IMR-90 (cell line): Measurements from ENCODE around the gene EFHC1. TPM values are rescaled to one million over a fixed set of nuclear protein-coding genes. Genes with fewer than 3 reads are reported as not detected.
A peak's percentile ranks its signal among the peaks of the same experiment; 100 is the strongest.

ENCODE experiments used
- ATAC-seq: fragments of 200-7000 bp; cut with Tn5 transposase; 2 replicates; pipeline ENCODE4 v1.9.1; 2020; ENCODE audit warnings: low read depth, mild to moderate bottlenecking, moderate library complexity
- BruUV-seq: library from RNA; stranded (reverse); fragments of 400-500 nt; replicated peaks from 2 replicates; lab custom pipeline; 2021; lab: Mats Ljungman, UMichigan
- CTCF ChIA-PET: fragments of 300-600 bp; formaldehyde crosslinking; extraction: SDS; loops from one replicate; lab custom pipeline; 2021; ENCODE audit warnings: antibody characterized with exemption; lab: Yijun Ruan, JAX
- POLR2A ChIA-PET: fragments of 300-600 bp; sonication (Branson Sonifier 250); formaldehyde crosslinking; loops from one replicate; lab custom pipeline; 2022; ENCODE audit warnings: antibody characterized with exemption; ENCODE audit not compliant: unreplicated experiment; lab: Charles Lee
- DNase-seq: peaks from one replicate; pipeline ENCODE4 v3.0.0; 2013
- H2AFZ ChIP-seq: replicated peaks from 2 replicates; pipeline ENCODE3; 2013; ENCODE audit warnings: low read length, mild to moderate bottlenecking; ENCODE audit not compliant: poor library complexity
- H2AK5ac ChIP-seq: 2 replicates; pipeline ENCODE4 v1.6.1; 2013; ENCODE audit warnings: low read depth, low read length, inconsistent platforms
- H2AK9ac ChIP-seq: replicated peaks from 2 replicates; pipeline ENCODE3; 2013; ENCODE audit warnings: mild to moderate bottlenecking, low read depth, low read length, moderate library complexity; ENCODE audit not compliant: poor library complexity
- H2BK120ac ChIP-seq: 2 replicates; pipeline ENCODE4 v1.6.1; 2013; ENCODE audit warnings: low read depth, low read length, inconsistent platforms
- H2BK15ac ChIP-seq: 3 replicates; pipeline ENCODE4 v1.6.1; 2013; ENCODE audit warnings: low read depth, low read length, inconsistent platforms
- H2BK20ac ChIP-seq: 2 replicates; pipeline ENCODE4 v1.6.1; 2013; ENCODE audit warnings: low read depth, mild to moderate bottlenecking, inconsistent platforms, low read length, moderate library complexity
- H2BK5ac ChIP-seq: 2 replicates; pipeline ENCODE4 v1.6.1; 2013; ENCODE audit warnings: mild to moderate bottlenecking, low read depth, low read length, inconsistent platforms; ENCODE audit not compliant: poor library complexity, severe bottlenecking
- H3K14ac ChIP-seq: replicated peaks from 2 replicates; pipeline ENCODE4 v1.6.1; 2013; ENCODE audit warnings: low read depth, low read length, inconsistent platforms
- H3K18ac ChIP-seq: 2 replicates; pipeline ENCODE4 v1.6.1; 2013; ENCODE audit warnings: low read depth, low read length, control low read depth
- H3K23ac ChIP-seq: 2 replicates; pipeline ENCODE4 v1.6.1; 2013; ENCODE audit warnings: low read depth, low read length, inconsistent platforms
- H3K27ac ChIP-seq: 2 replicates; pipeline ENCODE4 v1.5.1; 2013; ENCODE audit warnings: mild to moderate bottlenecking, control low read depth, low read length; ENCODE audit not compliant: insufficient read depth
- H3K27me3 ChIP-seq: 2 replicates; pipeline ENCODE4 v1.6.1; 2013; ENCODE audit warnings: low read length; ENCODE audit not compliant: control insufficient read depth, insufficient read depth
- H3K36me3 ChIP-seq: 2 replicates; pipeline ENCODE4 v1.6.1; 2013; ENCODE audit warnings: low read length, mixed read lengths; ENCODE audit not compliant: control insufficient read depth, insufficient read depth
- H3K4ac ChIP-seq: 2 replicates; pipeline ENCODE4 v1.6.1; 2013; ENCODE audit warnings: low read depth, low read length, inconsistent platforms
- H3K4me1 ChIP-seq: 2 replicates; pipeline ENCODE4 v1.6.1; 2013; ENCODE audit warnings: low read length, mixed read lengths; ENCODE audit not compliant: control insufficient read depth, insufficient read depth
- H3K4me2 ChIP-seq: 2 replicates; pipeline ENCODE4 v1.6.1; 2013; ENCODE audit warnings: low read depth, mild to moderate bottlenecking, control low read depth, low read length, moderate library complexity
- H3K4me3 ChIP-seq: 2 replicates; pipeline ENCODE4 v1.5.1; 2013; ENCODE audit warnings: low read depth, mild to moderate bottlenecking, control low read depth, low read length, moderate library complexity; ENCODE audit not compliant: insufficient read depth
- H3K56ac ChIP-seq: 2 replicates; pipeline ENCODE4 v1.6.1; 2013; ENCODE audit warnings: low read length, inconsistent platforms; ENCODE audit not compliant: insufficient read depth; ENCODE audit errors: extremely low read depth
- H3K79me1 ChIP-seq, 2 experiments: 2 replicates each; pipeline ENCODE4 v1.6.1; 2013; ENCODE audit warnings: low read length in 2 of 2, inconsistent platforms in 1 of 2, low read depth in 1 of 2
- H3K9ac ChIP-seq: 2 replicates; pipeline ENCODE4 v1.6.1; 2013; ENCODE audit warnings: low read depth, low read length, control low read depth
- H3K9me1 ChIP-seq: 2 replicates; pipeline ENCODE4 v1.6.1; 2013; ENCODE audit warnings: low read length, inconsistent platforms; ENCODE audit not compliant: insufficient read depth
- H3K9me3 ChIP-seq: 2 replicates; pipeline ENCODE4 v1.6.1; 2013; ENCODE audit warnings: low read length; ENCODE audit not compliant: control insufficient read depth, insufficient read depth
- H4K20me1 ChIP-seq: 2 replicates; pipeline ENCODE4 v1.6.1; 2013; ENCODE audit warnings: low read length, inconsistent platforms; ENCODE audit not compliant: insufficient read depth
- H4K5ac ChIP-seq: 2 replicates; pipeline ENCODE4 v1.6.1; 2013; ENCODE audit warnings: mild to moderate bottlenecking, low read depth, low read length, control low read depth
- H4K8ac ChIP-seq, 2 experiments: 2 replicates each; pipeline ENCODE4 v1.6.1; 2013; ENCODE audit warnings: low read depth in 2 of 2, low read length in 2 of 2, control low read depth in 1 of 2, inconsistent platforms in 1 of 2
- H4K91ac ChIP-seq: 2 replicates; pipeline ENCODE4 v1.6.1; 2013; ENCODE audit warnings: low read depth, low read length, inconsistent platforms; ENCODE audit not compliant: insufficient read depth
- CEBPB ChIP-seq: IDR thresholded peaks from 2 replicates; pipeline ENCODE4 v1.6.1; 2012; ENCODE audit warnings: low read depth, low read length, improper control_type of control experiment
- CHD1 ChIP-seq: IDR thresholded peaks from 2 replicates; pipeline ENCODE4 v1.6.1; 2012; ENCODE audit warnings: low read depth, low read length, improper control_type of control experiment
- FOS ChIP-seq: fragments of 150-350 bp; IDR thresholded peaks from 2 replicates; pipeline ENCODE4 v1.6.1; 2016; ENCODE audit warnings: low read depth, low read length
- MXI1 ChIP-seq: IDR thresholded peaks from 2 replicates; pipeline ENCODE4 v1.6.1; 2012; ENCODE audit warnings: low read depth, mild to moderate bottlenecking, low read length, moderate library complexity, borderline replicate concordance
- POLR2A ChIP-seq: IDR thresholded peaks from 2 replicates; pipeline ENCODE4 v1.6.1; 2012; ENCODE audit warnings: mild to moderate bottlenecking, low read depth, low read length
- RAD21 ChIP-seq: IDR thresholded peaks from 2 replicates; pipeline ENCODE4 v1.6.1; 2012; ENCODE audit warnings: low read length, improper control_type of control experiment
- RCOR1 ChIP-seq: IDR thresholded peaks from 2 replicates; pipeline ENCODE4 v1.6.1; 2012; ENCODE audit warnings: mild to moderate bottlenecking, low read length, improper control_type of control experiment; ENCODE audit not compliant: insufficient replicate concordance
- SMC3 ChIP-seq: fragments of 150-350 bp; IDR thresholded peaks from 2 replicates; pipeline ENCODE4 v1.6.1; 2016; ENCODE audit warnings: low read depth, mild to moderate bottlenecking, antibody characterized with exemption, low read length, moderate library complexity
- WGBS, 2 experiments: methylation state at CpG; one replicate each; pipeline versions ENCODE4 v1.1.5 to v1.1.7; 2013; ENCODE audit warnings: missing lambda C conversion rate in 2 of 2; ENCODE audit not compliant: insufficient read length in 1 of 2; ENCODE audit errors: extremely low coverage in 2 of 2; 5-methylcytosine and 5-hydroxymethylcytosine counted together
- dilution Hi-C: fragments of 300-500 bp; cut with HindIII; formaldehyde crosslinking; loops from one replicate; pipeline ENCODE4 v1.14.3; 2018; ENCODE audit warnings: low sequenced_read_pairs; ENCODE audit not compliant: unreplicated experiment
- in situ Hi-C: fragments of 300-500 bp; cut with MboI; formaldehyde crosslinking; loops from 3 replicates; pipeline ENCODE4 v1.14.3; 2019; ENCODE audit warnings: low sequenced_read_pairs, inconsistent platforms, mixed read lengths
- intact Hi-C: fragments of 100-400 bp; cut with micrococcal nuclease; formaldehyde crosslinking; loops from 2 replicates; pipeline ENCODE4 v1.10.0; 2022
- polyA plus RNA-seq, 3 experiments: library from polyadenylated mRNA; depleted of rRNA; stranded (reverse); fragments of >200 nt; gene quantifications; 2 replicates each; pipeline ENCODE4 v1.2.3, GENCODE V29; 2012; ENCODE audit warnings: low replicate concordance in 1 of 3
- total RNA-seq: library from RNA; depleted of rRNA; stranded (reverse); fragments of >200 nt; gene quantifications from 2 replicates; pipeline ENCODE4 v1.2.3, GENCODE V29; 2012

Gene EFHC1
- total and polyA plus RNA-seq, 2 of the 4 experiments (the other 2 are of a cell fraction) = 14.0 to 23.0 TPM

DNA sequence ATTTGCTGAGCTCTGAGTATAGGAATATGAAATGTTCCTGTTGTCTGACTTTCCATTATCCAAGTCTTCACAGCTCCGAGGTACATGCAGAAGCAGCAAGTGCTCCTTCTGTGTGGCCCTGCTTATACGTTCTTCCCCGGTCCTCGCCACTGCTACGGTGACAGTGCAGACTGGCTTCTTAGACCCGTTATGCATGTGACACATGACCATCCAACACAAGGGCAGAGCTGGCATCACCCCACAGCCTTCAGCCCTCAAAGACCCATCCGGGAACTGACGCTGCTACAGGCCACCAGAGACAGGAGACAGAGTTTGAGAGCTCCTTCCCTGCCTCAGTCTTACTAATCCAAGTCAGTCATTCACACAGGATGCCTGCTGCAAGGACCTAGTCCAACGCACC lies 86.3 kb downstream of the EFHC1 start:
- CTCF ChIA-PET = no interaction called here
- dilution Hi-C loops = no loop called here
- in situ Hi-C loops = no loop called here
- H3K4ac ChIP-seq = no peak overlapping the region
- H3K23ac ChIP-seq = no peak overlapping the region
- H3K27ac ChIP-seq = 0 out of 2 replicates have a peak overlapping the region, but pooled peaks have one; percentile 1
- no peaks in the 10 kb centered on the region for H4K20me1 ChIP-seq
- H2AK5ac ChIP-seq = peak overlapping the region; percentile 45; the same call in 1 of the 2 replicates
- no peak for DNase-seq
- H2BK5ac ChIP-seq = no peak overlapping the region
- ATAC-seq = no peak
- H2AK9ac ChIP-seq = no peak overlapping the region
- H4K8ac ChIP-seq = no peak overlapping the region
- intact Hi-C loops = no loop called here
- H3K18ac ChIP-seq = no peak overlapping the region
- no peak overlapping the region for H3K9ac ChIP-seq
- 80% methylated on average over 5 of the region's 9 CpGs; no CpG with 5 or more reads in 1 of the 2 experiments for WGBS, 2 experiments
- H2BK20ac ChIP-seq = no peak overlapping the region
- H2BK120ac ChIP-seq = no peak overlapping the region; the same call in 1 of the 2 replicates
- no peaks in the 10 kb centered on the region for H3K9me3 ChIP-seq
- peaks cover 41 to 92% of the 10 kb centered on the region in 2 experiments for H3K79me1 ChIP-seq
- no peak overlapping the region for H4K5ac ChIP-seq
- no peak overlapping the region for H3K4me2 ChIP-seq
- H3K56ac ChIP-seq = no peak overlapping the region
- TF ChIP-seq MXI1 (no peak), FOS (no peak), RCOR1 (no peak), CHD1 (no peak), SMC3 (no peak), CEBPB (no peak), POLR2A (no peak), RAD21 (no peak)
- H3K14ac ChIP-seq = no peak overlapping the region
- no peak overlapping the region; the same call in 2 of the 3 replicates for H2BK15ac ChIP-seq
- no TSS peak for BruUV-seq
- H2AFZ ChIP-seq = no peak overlapping the region
- H3K27me3 ChIP-seq = no peaks in the 10 kb centered on the region
- POLR2A ChIA-PET = no interaction called here
- H3K36me3 ChIP-seq = peaks cover 86% of the 10 kb centered on the region
- H3K4me1 ChIP-seq = peaks cover 33% of the 10 kb centered on the region
- H3K9me1 ChIP-seq = peaks cover 43% of the 10 kb centered on the region
- no peak overlapping the region for H3K4me3 ChIP-seq
- H4K91ac ChIP-seq = peak overlapping the region; percentile 35
